Liver (tissue), 3 donors: ENCODE measurements around the gene ACTR2.

Experiments
- CTCF ChIP-seq: fragments of 150-350 bp; IDR thresholded peaks from 2 replicates; pipeline ENCODE4 v1.5.1; 2017; ENCODE audit warnings: improper control_type of control experiment, low read depth, low read length; ENCODE audit not compliant: missing input control
- EGR1 ChIP-seq, 2 donors: IDR thresholded peaks; 2 replicates each; pipeline ENCODE4 v1.6.1; 2016 to 2018; ENCODE audit warnings: antibody characterized with exemption in 2 of 2, low read depth in 2 of 2
- RAD21 ChIP-seq, 2 donors: IDR thresholded peaks; 2 replicates each; pipeline ENCODE4 v1.6.1; 2016; ENCODE audit warnings: antibody characterized with exemption in 2 of 2, mild to moderate bottlenecking in 2 of 2
- donor health status: healthy.
- donor health status: healthy.

- no peak for TF ChIP-seq CTCF
- no peak for TF ChIP-seq EGR1 (IDR thresholded peaks at IDR 0.05; ENCODE audit: low read depth in 2 of 2)
- no peak for TF ChIP-seq RAD21 (IDR thresholded peaks at IDR 0.05)
These were observed 73.4 kb downstream of the ACTR2 start for GRCh38 chr2:65300761-65301711.
